Measurements from ENCODE around the gene ARVCF. TPM values are rescaled to one million over a fixed set of nuclear protein-coding genes. Genes with fewer than 3 reads are reported as not detected.
A peak's percentile ranks its signal among the peaks of the same experiment; 100 is the strongest.

ARVCF gene
- total and polyA plus RNA-seq, 12 donors: 22.2 to 58.9 (median 32.1) TPM

DNA sequence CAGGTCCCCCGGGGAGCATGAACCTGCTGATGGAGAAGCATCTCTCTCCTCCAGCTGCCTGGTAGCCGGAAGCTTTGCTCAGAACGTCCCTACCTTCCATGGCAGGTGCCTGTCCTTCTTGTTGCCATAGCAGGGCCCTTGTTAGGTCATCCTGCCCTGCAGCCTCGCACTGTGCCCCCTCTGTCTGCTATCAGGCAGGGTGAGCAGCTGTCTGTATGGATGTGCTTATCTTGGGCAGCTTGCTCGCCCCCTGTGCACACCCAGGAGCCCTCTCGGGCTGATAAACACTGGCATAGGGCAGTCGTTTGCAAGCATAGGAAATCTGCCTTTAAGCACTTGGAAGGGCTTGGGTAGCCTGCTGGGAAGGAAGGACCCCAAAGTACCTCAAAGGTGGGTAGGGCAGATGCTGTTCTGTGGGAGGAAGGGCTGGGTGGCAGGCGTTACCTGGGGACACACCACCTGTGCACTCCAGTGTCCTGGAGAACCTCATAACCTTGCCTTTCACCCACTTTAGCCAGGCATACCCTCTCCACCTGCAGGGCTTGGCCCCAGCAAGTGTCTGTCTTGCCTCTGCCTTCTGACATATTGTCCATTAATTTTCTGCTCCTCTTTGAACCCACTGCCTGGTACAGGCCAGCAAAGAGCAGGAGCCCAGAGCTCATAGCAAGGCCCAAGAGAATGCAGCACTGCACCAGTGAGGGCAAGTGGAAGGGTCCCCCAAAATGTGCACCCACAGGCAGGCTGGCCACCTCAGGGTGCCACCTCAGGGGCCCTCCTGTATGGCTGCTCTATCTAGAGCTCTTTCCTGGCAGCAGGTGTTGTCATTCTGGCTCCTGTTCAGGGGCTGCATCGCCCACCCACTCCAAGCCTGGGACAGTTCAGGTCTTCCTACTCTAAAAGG is 83.0 kb downstream of the ARVCF start:
- Histone ChIP-seq H3K4me3 (no peak overlapping the region), H3K4me1 (peaks cover 0 to 23% (median 0%) of the 10 kb centered on the region in 9 donors), H3K36me3 (peaks cover 0 to 25% (median 0%) of the 10 kb centered on the region in 9 donors), H3K9me3 (peaks cover 0 to 15% (median 0%) of the 10 kb centered on the region in 11 donors), H3K27ac (no peak overlapping the region), H3K27me3 (no peaks in the 10 kb centered on the region)
- peak in 1 of 8 donors; percentile 24 for ATAC-seq
- WGBS, 2 donors: 84 to 87% methylated on average over 9 of the region's 9 CpGs
- intact Hi-C loops (cut with DNase I): no loop called here
- TF ChIP-seq, protein P1, sequence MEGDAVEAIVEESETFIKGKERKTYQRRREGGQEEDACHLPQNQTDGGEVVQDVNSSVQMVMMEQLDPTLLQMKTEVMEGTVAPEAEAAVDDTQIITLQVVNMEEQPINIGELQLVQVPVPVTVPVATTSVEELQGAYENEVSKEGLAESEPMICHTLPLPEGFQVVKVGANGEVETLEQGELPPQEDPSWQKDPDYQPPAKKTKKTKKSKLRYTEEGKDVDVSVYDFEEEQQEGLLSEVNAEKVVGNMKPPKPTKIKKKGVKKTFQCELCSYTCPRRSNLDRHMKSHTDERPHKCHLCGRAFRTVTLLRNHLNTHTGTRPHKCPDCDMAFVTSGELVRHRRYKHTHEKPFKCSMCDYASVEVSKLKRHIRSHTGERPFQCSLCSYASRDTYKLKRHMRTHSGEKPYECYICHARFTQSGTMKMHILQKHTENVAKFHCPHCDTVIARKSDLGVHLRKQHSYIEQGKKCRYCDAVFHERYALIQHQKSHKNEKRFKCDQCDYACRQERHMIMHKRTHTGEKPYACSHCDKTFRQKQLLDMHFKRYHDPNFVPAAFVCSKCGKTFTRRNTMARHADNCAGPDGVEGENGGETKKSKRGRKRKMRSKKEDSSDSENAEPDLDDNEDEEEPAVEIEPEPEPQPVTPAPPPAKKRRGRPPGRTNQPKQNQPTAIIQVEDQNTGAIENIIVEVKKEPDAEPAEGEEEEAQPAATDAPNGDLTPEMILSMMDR (IDR thresholded peaks at IDR 0.05): no peak
- DNase-seq: no peak

- 70% methylated on average over 12 of the region's 12 CpGs for WGBS, 2 donors
- H3K9me3 ChIP-seq: peaks cover 0 to 15% (median 0%) of the 10 kb centered on the region in 11 donors
- H3K27ac ChIP-seq: no peak overlapping the region
- no peaks in the 10 kb centered on the region for H3K27me3 ChIP-seq
- ATAC-seq (peak; percentile 17 to 80 (median 43)), DNase-seq (no peak)
- intact Hi-C loops (cut with DNase I): no loop called here
- TF ChIP-seq, protein P1 (IDR thresholded peaks at IDR 0.05): no peak
- H3K4me1 ChIP-seq: peaks cover 0 to 13% (median 0%) of the 10 kb centered on the region in 9 donors
- H3K4me3 ChIP-seq: no peak overlapping the region
- peaks cover 0 to 24% (median 0%) of the 10 kb centered on the region in 9 donors for H3K36me3 ChIP-seq
Observed at GRCh38 chr22:19932367-19933206, 84.0 kb downstream of the ARVCF start.

- DNase-seq: no peak
- 96 to 97% methylated on average over 8 of the region's 8 CpGs for WGBS, 2 donors
- peaks cover 0 to 9% (median 0%) of the 10 kb centered on the region in 9 donors for H3K4me1 ChIP-seq
- ATAC-seq: no peak
- peaks cover 0 to 23% (median 0%) of the 10 kb centered on the region in 9 donors for H3K36me3 ChIP-seq
- TF ChIP-seq, protein P1 (IDR thresholded peaks at IDR 0.05): no peak
- no peak overlapping the region for H3K4me3 ChIP-seq
- intact Hi-C loops (cut with DNase I): loop anchor here in 1 of 10 donors (2.0 kb wide), 1 partner anchor 67 kb away; no protein-coding TSS in a partner anchor
- H3K9me3 ChIP-seq: peaks cover 0 to 15% (median 0%) of the 10 kb centered on the region in 11 donors
- H3K27ac ChIP-seq: no peak overlapping the region
- no peaks in the 10 kb centered on the region for H3K27me3 ChIP-seq
Observed at GRCh38 chr22:19931514-19931913, 85.1 kb downstream of the ARVCF start.

Data from heart right ventricle (tissue), 16 donors.